GM15510 (cell line): Measurements from ENCODE around the gene PLPPR2.

Experiments
- POLR2A ChIP-seq: IDR thresholded peaks from 3 replicates; pipeline ENCODE4 v1.6.1; 2011; ENCODE audit warnings: borderline replicate concordance; ENCODE audit not compliant: insufficient read length; ENCODE audit errors: extremely low read depth

PLPPR2 gene

GRCh38 chr19:11355160-11356073 lies at the start of gene PLPPR2:
TSS of gene PLPPR2 (plus strand) at chr19:11355432. CDS start at chr19:11357674, 2,242 bp downstream.
- TF ChIP-seq POLR2A = peak; percentile 39

GRCh38 chr19:11306337-11306736 lies 48.9 kb upstream of the PLPPR2 start:
- TF ChIP-seq POLR2A = no peak

GRCh38 chr19:11321191-11322126 lies 33.8 kb upstream of the PLPPR2 start:
- no peak for TF ChIP-seq POLR2A

GRCh38 chr19:11322269-11323024 lies 32.8 kb upstream of the PLPPR2 start:
- no peak for TF ChIP-seq POLR2A

- TF ChIP-seq POLR2A = no peak
Measured at GRCh38 chr19:11323601-11324078, 31.6 kb upstream of the PLPPR2 start.

- peak; percentile 33 for TF ChIP-seq POLR2A
Measured at GRCh38 chr19:11324079-11324661, 31.1 kb upstream of the PLPPR2 start.

GRCh38 chr19:11324748-11325389 lies 30.4 kb upstream of the PLPPR2 start:
- TF ChIP-seq POLR2A = no peak

- TF ChIP-seq POLR2A = no peak
Measured at GRCh38 chr19:11325544-11325943, 29.7 kb upstream of the PLPPR2 start.

- no peak for TF ChIP-seq POLR2A
Measured at GRCh38 chr19:11330127-11330526, 25.1 kb upstream of the PLPPR2 start.

GRCh38 chr19:11331502-11331901 lies 23.7 kb upstream of the PLPPR2 start:
- no peak for TF ChIP-seq POLR2A

- TF ChIP-seq POLR2A = no peak
Measured at GRCh38 chr19:11332822-11333221, 22.4 kb upstream of the PLPPR2 start.

- no peak for TF ChIP-seq POLR2A
Measured at GRCh38 chr19:11335449-11336146, 19.6 kb upstream of the PLPPR2 start.

GRCh38 chr19:11337080-11337479 lies 18.2 kb upstream of the PLPPR2 start:
- no peak for TF ChIP-seq POLR2A

GRCh38 chr19:11338121-11338520 lies 17.1 kb upstream of the PLPPR2 start:
- TF ChIP-seq POLR2A = no peak
